Fibroblast of skin of right biceps (primary cell): ENCODE measurements around the gene IGLL5.
"Not testable (repeated sequence)": the region's sequence is repeated elsewhere in the genome, so short reads cannot be mapped to it uniquely, and the experiment has no call there.

Experiments
- DNase-seq: peaks from one replicate; pipeline ENCODE4 v3.0.0-alpha.2; 2013

Gene IGLL5

DNA sequence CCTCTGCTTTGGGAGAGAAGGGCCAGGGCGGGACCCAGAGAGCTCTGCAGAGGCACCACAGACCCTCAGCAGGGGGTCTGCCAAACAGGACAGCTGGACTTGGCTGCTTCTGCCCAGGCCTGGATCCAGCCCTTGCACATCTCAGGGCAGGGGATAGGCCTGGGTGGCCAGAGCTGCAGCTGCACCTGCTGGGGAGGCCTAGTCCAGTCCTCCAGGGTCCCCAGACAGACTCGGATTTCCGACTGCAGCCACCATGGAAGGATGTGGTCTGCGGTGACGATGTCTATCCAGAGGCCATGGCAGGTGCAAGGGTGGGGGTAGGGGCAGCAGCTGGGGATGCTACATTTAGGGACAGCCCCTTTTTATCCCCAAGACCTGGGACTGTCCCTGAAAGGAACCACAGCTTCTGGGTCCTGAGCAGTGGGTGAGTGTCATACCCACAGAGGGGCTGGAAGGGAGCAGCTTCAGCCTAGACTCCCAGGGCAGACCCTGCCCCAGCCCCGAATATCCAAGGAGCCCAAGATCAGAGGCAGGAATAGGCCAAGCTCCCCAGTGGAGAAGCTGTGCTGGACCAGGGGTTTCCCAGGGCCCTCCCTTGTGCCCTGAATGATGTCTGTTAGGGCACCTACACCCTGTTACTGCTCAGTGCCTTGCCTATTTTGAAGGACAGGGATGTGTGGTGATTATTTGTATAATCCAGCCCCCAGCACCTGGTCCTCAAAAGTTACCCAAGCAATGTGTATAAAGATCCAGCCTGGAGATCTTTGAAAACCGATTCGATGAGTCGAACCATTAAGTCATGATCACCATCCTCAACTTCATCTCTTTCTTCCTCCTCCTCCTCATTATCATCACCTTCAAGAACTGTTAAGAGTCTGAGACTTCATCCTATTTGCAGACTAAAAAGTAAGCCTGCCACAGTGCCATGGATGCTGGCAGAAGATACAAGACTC is 2.5 kb upstream of the IGLL5 start:
- no peak for DNase-seq

DNA sequence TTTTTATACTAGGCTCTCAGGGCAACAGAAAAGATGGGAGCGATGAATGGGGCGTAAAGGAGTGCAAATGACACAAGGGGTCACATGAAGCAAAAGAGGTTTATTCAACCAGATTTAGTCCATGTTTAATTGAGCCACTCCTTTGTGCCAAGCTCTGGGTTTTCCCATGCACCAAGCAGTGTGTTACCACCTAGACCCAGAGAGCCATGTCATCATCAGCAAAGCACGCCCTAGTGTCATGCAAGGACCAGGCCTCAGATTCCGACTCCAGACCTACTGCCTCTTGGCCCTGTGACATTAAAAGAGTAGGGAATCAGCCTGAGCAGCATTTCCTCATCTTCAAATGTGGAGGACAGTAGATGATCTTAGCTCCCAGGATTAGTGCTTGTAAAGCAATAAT is 1.1 kb upstream of the IGLL5 start:
- DNase-seq: no peak

DNA sequence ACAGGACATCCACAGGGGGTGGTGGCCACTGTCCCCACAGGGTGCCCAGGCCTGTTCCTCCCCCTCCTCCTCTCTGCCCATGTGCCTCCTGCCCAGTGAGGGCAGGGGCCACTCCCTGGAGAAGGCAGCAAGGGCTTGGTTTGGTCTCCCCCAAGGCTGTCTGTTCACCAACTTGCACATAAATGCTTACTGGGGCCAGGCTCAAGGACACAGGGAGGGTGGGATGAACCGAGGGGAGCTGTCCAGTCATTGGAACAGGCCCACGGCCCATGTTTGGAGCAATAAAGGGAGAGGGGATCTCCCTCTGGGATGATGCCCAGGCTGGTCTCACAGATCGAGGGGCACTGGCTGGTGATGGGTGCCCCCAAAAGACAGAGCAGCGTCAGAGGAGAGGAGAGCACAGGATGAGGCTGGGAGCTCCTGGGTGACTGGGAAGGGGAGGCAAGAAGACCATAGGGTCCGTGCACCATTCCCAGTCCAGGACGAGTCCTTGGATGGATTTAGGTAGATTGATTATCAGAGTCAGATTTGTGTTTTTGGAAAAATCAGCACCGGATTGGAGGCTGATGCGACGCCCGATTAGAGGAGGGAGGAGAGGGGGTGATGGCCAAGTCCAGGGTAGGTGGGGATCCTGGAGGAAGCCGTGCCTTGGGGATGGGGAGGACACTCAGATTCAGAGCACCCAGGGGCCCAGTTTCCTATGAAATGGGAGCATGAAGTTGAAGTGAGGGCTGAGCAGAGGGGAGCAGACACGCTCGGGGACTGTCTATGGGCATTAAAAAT is 1.1 kb downstream of the IGLL5 start:
- no peak for DNase-seq

DNA sequence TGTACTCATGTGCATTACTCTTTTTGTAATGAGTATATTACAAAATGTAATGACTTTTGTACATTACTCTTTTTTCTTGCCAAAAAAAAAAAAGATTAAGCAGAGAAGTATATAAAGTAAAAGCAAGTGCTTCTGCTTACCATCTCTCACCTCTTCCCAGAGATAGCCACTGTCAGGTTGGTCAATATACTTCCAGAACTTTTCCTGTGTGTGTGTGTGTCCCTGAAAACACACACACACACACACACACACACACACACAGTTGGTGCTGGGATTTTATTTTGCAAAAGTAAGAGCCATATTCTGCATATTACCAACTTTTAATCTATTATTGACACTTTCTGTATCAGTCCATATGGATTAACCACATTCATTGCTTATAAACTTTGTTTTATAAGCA is 2.5 kb downstream of the IGLL5 start:
- no peak for DNase-seq

DNA sequence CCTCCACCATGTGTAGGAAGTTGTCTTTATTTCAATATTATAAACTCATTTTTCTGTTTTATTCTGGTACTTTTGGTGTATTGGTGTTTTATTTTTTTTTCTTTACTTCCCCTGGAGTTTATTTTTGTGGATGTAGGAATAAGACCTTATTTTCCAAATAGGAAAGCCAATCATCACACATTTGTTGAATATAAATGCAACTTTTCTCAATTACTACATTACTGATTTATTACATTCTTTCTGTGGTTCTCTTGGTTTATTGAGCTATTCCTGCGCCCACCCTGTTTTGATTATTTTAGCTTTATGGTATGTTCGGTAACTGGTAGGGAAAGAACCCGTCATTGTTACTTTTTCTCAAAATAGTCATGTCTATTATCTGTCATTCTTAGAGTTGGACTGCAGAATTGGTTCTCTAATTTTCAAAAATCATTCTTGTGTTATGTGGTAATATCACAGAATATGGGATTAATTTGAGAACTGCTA is 3.6 kb downstream of the IGLL5 start:
- no peak for DNase-seq

DNA sequence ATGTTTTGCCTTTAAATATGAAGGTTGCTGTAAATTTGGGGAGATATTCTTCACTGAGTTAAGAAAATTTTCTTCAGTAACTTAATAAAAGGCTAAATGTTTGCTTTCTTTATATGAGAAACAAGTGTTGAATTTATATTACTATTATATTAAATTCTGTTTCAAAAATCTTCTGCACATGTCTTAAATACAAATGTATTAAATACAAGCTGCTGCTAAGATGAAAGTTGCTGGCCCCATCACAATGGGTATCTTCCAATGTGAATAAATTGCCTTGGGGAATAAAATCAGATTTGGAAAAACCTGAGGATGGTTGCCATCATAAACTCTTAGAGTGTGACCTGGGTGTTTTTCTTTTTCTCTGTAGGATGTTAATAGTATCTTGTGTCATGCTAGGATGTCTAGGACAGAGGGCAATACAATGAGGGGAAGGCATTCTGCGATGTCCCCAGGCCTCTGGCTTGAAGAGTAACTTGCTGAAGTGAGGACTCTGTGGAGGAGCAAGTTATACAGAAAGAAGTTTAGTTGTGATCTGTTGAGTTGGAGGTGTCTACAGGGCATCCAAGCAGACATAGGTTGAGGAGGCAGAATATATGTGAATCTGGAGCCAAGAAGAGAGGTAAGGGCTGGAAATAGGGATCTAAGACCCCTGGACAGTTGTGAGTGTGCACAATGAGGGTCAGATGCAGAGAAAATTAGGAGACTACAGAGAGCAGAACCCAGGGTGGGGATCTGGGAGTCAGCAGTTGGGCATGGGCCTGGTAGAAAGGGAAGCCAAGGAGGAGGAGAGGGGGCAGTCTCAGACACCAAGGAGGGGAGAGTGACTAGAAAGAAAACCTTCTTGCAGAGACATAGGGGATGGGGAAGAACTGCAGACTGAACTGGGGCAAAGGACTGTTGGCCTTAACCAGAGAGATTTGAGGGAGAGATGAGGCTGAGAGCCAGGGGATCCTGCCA is 4.8 kb downstream of the IGLL5 start:
- no peak for DNase-seq

DNA sequence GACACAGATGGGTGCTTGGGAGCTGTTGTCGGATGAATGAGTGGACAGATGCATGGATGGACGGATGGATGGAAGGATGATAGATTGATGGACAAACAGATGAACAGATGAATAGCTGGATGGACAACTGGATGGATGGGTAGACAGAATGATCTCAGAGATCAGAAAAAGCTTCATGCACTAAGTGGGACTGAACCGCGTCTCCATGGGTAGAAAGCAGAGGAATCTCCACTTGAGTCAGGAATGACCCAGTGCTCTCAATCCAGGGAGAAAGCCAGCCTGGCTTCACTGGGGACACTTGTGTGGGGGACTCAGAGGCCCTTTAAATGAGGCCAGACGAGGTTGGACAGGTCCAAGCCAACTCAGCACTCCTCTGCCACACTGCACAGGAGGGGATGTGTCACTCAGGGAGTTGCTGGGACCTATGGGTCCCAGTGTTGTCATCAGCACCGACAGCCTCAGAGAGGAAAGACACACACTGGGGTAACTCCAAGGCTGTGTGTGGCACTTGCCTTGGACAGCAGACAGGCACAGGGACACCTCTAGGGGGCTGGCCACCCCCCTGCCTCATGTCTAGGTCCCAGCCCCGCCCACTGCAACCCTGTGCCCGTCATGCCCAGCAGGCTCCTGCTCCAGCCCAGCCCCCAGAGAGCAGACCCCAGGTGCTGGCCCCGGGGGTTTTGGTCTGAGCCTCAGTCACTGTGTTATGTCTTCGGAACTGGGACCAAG is 5.6 kb downstream of the IGLL5 start:
- DNase-seq: no peak

DNA sequence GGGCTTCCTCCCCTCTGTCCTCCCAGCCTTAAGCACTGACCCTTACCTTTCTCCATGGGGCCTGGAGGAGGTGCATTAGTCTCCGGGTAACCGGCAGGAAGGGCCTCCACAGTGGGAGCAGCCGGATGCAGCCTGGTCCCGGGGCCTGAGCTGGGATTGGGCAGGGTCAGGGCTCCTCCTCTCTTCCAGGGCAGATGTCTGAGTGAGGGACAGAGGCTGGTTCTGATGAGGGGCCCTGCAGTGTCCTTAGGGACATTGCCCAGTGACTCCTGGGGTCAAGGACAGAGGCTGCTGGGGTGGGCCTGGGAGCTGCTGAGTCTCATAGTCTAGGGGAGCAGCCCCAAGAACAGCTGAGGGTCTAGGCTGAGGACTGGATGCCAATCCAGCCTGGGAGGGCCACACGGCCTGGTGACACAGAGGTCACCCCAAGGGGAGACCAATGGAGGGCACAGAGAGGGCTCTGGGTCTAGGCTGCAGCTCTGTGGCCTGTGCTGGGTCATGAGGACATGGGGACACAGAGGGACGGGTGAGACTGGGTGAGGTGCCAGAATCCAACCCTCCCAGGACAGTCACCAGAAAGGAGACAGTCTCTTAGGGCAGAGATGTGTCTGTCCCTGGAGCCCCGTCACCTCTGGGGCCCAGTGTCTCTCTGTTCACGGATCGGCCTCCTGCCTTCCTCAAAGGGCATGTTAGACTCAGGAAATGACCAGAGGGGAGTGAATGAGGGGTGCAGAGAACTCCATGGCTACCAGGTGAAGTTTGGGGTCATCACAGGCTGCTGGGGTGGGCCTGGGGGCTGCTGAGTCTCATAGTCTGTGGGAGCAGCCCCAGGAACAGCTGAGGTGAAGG is 6.5 kb downstream of the IGLL5 start:
- no peak for DNase-seq

DNA sequence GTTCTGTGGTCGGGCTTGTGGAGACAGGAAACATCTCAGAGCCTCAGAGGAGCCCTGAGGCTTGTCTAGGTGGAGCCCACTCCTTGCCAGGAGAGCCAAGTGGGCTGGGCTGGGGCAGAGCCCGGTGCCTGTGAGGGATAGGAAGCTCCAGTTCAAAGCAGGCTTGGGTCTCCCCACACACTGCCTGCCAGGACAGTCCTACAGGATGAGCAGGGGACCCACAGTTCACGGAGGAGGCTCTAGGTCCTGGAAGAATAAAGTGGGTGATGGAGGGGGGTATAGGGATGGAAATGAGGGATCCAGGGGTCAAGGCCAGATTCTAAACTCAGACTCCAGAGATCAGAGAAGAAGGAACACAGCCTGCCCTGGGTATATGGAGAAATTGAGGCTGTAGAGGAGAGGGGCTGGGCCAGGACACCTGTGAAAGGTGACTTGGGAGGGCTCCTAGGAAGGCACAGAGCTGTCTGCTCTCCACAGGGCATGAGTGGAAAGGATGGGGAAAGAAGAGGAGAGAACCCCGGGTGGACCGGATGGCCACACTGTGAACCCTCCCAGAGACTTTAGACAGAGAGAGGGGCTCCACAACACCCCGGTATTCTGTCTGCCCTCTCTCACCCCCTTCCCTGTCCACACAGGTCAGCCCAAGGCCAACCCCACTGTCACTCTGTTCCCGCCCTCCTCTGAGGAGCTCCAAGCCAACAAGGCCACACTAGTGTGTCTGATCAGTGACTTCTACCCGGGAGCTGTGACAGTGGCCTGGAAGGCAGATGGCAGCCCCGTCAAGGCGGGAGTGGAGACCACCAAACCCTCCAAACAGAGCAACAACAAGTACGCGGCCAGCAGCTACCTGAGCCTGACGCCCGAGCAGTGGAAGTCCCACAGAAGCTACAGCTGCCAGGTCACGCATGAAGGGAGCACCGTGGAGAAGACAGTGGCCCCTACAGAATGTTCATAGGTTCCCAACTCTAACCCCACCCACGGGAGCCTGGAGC is 7.4 kb downstream of the IGLL5 start:
- no peak for DNase-seq

DNA sequence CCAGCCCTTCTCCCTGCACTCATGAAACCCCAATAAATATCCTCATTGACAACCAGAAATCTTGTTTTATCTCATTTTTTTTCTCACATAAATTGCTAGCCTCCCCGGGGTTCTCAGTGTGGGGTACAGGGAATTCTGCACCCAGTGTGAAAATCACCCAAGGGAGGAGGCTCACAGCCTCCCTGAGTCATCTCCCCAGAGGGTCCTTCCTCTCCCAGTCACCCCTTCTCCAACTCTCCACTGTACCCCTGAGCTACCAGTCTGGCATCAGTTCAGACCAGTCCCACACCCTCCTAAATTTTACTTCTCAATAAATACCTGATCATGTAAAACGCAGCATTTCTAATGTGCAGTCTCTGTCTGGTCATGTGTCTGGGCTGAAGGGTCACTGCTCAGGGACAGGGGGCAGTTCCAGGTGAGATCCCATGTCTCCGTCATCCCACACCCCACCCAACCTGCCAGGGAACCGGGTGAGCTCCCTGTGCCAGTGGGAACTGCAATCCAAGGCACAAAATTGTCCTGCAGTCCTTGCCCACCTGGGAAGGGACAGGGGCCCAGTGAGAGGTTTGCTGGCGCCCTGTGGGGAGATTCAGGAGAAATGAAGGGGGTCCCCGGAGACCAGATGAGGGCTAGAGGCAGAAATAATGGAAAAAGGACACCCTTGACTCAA is 8.3 kb downstream of the IGLL5 start:
- no peak for DNase-seq

DNA sequence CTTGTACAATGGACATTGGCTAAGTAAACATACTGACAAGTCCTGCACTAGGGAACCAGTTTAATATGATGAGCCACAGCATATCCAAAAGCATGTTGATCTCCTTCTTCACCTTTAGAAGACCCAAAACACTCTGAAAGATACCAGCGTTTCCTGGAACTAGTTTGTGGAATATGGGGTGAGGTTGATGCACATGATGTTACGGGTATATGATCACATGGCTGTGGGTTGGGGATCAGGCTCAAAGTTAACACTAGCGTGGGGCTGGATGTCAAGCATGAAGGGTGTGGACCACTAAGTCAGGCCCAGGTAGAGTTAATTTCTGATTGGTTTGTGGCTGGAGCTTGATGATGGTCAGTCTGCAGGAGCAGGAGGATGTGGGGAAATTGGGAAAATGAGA is 9.0 kb downstream of the IGLL5 start:
- DNase-seq: no peak

DNA sequence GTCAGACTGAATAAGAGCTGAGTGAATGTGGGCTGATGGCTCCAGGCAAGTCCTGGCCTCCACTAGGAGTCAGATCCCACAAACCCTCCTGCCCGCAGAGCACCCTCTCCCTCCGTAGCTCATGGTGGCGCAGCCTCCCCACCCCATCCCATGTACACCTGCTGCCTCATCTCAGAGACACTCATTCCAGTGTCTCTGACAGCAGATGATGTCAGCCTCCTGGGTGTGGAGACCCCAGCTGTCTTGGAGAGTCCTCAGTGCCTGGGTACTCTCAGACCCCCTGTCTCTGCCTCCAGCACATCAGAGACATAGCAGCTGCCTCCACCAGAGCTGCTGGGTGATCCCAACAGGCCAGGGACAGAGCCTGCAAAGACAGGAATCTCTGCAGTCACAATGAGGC is 9.5 kb downstream of the IGLL5 start:
- no peak for DNase-seq

DNA sequence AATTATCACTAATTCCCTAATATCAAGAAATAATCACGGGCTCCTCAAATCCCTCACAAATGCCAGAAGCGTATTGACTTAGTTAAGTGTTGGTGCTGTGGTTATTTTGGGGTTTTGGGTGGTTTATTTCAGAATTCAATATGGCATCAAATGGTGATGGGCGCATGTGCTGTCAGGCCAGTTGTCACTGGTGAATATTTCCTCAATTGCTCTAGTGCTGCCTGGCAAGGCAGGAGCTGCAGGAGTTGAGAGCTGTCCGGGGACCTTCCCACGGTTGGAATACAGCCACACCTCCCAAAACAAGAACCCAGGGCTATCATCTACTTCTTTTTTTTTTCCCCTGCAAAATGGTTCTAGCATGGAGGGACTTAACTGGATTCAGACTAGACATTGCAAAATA is 10.3 kb downstream of the IGLL5 start:
- no peak for DNase-seq

DNA sequence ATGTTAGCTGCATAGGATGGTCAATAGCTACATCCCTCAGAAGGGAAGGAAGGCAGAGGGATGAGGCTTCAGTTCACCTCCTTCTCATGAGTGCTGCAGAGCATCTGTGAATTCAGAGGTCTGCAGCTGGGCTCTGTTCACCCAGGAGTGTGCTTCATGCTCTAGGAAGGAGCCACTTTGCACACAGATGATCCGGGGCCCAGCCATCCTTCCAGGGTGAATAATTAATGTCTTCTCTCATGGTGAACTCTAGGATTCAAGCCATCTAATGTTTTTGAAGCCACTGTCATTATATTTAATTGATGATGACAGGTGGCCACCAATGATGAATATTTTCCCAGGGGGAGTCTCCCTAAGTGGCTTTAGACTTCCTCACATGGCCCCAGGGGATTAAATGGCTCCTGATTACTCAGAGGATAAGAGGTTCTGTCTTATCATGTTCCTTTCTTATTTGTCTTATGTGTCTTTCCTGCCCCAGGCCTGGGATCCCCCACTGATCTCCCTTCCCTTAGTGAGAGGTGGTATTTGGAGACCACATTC is 10.9 kb downstream of the IGLL5 start:
- not testable (repeated sequence) for DNase-seq

DNA sequence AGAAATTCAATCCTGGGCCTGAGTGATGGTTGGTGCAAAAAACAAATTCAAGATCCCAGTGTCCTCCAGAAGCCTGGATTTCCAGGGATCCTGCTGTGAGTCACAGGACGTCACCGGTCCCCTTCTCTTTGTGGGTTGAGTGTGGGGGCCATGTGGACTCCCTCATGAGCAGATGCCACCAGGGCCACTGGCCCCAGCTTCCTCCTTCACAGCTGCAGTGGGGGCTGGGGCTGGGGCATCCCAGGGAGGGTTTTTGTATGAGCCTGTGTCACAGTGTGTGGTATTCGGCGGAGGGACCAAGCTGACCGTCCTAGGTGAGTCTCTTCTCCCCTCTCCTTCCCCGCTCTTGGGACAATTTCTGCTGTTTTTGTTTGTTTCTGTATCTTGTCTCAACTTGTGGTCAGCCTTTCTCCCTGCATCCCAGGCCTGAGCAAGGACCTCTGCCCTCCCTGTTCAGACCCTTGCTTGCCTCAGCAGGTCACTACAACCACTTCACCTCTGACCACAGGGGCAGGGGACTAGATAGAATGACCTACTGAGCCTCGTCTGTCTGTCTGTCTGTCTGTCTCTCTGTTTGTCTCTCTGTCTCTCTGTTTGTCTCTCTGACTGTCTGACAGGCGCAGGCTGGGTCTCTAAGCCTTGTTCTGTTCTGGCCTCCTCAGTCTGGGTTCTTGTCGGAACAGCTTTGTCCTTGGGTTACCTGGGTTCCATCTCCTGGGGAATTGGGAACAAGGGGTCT is 11.9 kb downstream of the IGLL5 start:
- DNase-seq: not testable (repeated sequence)

DNA sequence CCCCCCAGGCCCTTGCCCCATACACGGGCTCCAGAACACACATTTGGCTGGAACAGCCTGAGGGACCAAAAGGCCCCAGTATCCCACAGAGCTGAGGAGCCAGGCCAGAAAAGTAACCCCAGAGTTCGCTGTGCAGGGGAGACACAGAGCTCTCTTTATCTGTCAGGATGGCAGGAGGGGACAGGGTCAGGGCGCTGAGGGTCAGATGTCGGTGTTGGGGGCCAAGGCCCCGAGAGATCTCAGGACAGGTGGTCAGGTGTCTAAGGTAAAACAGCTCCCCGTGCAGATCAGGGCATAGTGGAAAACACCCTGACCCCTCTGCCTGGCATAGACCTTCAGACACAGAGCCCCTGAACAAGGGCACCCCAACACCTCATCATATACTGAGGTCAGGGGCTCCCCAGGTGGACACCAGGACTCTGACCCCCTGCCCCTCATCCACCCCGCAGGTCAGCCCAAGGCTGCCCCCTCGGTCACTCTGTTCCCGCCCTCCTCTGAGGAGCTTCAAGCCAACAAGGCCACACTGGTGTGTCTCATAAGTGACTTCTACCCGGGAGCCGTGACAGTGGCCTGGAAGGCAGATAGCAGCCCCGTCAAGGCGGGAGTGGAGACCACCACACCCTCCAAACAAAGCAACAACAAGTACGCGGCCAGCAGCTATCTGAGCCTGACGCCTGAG is 13.1 kb downstream of the IGLL5 start:
- not testable (repeated sequence) for DNase-seq

DNA sequence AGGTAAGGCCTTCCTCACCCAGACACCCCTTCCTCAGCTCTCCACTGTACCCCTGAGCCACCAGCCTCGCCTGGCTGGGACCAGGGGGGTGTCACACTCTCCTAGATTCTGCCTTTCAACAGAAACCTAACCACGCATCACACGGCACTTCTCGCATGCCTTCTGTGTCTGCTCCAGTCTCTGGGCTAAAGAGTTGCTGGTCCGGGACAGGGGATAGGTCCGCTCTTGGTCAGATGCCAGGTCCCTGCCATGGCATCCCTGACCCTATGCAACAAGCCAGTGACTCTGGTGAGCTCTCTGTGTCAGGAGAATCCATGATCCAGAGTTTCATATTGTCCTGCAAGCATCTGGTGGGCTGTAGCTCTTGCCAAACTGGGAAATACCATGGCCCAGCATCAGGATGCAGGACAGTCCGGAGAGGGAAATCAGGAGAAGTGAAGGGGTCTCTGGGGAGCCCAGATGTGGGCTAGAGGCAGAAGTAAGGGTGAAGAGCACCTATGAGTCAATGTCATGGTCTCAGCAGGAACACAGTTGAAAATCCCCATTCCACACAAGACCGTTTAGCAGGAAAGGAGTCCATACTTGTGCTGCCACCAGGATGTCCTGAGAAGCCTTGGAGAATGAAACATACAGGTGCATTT is 14.1 kb downstream of the IGLL5 start:
- no peak for DNase-seq
